Measurements from ENCODE around the gene TRABD2B.

TRABD2B gene

DNA sequence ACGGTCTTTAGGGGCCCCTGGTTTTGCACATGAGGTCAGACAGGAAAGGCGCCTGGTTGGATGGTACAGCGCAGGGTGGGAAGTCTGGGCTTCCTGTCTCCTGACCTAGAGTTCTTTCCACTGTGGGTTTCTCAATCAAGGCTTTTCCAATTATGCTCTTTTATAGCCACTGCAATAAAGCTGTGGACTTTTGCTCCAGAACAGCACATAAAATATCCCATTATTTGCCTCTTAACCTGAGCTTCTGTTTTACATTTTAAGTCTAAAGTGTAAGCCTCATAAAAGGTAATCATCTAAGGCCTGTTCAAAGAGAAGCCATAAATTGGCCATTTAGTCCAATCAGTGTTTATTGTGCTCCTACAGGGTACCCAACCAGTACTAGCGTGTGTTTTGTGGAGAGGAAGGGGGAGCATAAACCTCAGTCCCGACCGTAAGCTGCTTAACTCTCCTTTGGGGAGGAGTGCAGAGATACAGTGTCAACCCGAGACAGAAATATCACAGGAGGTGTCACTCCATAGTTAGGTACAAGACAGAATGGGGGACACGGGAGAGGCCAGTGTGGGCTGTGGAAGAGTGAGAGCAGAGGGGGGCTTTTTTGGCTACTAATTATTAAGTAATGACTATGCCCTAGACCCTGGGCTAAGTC, 270.0 kb downstream of the TRABD2B start:
- H3K4me3 ChIP-seq (replicated peaks; ENCODE audit: low read depth, low read length): no peak overlapping the region
- no peaks in the 10 kb centered on the region for H3K36me3 ChIP-seq (ENCODE audit: control insufficient read depth, insufficient read depth, low read length)
- H3K27me3 ChIP-seq (replicated peaks; ENCODE audit: control insufficient read depth, insufficient read depth, low read length): peaks cover 6% of the 10 kb centered on the region
- DNase-seq (ENCODE audit: extremely low read depth, insufficient read length): no peak
- TF ChIP-seq, protein P1, sequence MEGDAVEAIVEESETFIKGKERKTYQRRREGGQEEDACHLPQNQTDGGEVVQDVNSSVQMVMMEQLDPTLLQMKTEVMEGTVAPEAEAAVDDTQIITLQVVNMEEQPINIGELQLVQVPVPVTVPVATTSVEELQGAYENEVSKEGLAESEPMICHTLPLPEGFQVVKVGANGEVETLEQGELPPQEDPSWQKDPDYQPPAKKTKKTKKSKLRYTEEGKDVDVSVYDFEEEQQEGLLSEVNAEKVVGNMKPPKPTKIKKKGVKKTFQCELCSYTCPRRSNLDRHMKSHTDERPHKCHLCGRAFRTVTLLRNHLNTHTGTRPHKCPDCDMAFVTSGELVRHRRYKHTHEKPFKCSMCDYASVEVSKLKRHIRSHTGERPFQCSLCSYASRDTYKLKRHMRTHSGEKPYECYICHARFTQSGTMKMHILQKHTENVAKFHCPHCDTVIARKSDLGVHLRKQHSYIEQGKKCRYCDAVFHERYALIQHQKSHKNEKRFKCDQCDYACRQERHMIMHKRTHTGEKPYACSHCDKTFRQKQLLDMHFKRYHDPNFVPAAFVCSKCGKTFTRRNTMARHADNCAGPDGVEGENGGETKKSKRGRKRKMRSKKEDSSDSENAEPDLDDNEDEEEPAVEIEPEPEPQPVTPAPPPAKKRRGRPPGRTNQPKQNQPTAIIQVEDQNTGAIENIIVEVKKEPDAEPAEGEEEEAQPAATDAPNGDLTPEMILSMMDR (IDR thresholded peaks at IDR 0.05; ENCODE audit: insufficient read depth, low read length, poor library complexity, severe bottlenecking): no peak

DNA sequence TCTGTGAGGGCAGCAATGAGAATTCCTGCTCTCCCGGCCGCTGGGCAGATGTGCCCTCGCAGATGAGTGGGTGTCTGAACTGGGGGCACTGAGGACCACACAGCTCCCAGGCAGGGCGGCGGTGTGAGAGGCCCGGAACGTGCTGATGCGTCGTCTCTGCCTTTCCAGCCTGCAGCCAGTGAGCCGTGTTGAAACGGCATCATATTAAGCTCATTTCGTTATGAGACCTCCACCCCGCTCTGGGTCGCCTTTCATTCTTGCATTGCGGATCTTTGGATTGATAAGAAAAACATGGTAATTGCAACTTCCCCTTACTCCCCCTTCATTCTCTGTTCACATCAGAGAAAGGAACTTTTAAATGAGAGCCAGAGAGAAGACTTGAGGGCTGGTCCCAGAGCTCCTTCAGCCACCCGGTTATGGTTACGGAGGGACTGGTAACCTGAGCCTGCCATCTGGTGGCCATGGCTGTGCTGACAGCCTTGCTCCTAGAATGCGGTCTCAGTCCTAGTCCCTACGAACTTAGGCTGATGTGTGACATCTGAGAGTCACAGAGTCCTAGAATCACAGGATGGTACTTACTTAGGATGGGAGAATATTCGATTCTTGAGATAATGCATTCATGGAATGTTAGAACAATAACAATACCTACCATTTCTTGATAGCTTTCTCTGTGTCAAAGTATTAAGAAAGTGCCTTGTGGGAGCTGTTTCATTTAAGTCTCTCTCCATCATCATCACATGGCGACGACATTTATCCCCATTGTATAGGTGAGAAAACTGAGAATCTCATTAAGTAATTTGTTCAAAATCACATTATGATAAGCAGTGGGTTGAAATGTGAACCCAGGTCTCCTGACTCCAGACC, 271.0 kb downstream of the TRABD2B start:
- no peak overlapping the region for H3K4me3 ChIP-seq (replicated peaks; ENCODE audit: low read depth, low read length)
- TF ChIP-seq, protein P1 (IDR thresholded peaks at IDR 0.05; ENCODE audit: insufficient read depth, low read length, poor library complexity, severe bottlenecking): peak; percentile 95
- H3K27me3 ChIP-seq (replicated peaks; ENCODE audit: control insufficient read depth, insufficient read depth, low read length): peaks cover 8% of the 10 kb centered on the region
- DNase-seq (ENCODE audit: extremely low read depth, insufficient read length): peak; percentile 12
- H3K36me3 ChIP-seq (ENCODE audit: control insufficient read depth, insufficient read depth, low read length): no peaks in the 10 kb centered on the region

DNA sequence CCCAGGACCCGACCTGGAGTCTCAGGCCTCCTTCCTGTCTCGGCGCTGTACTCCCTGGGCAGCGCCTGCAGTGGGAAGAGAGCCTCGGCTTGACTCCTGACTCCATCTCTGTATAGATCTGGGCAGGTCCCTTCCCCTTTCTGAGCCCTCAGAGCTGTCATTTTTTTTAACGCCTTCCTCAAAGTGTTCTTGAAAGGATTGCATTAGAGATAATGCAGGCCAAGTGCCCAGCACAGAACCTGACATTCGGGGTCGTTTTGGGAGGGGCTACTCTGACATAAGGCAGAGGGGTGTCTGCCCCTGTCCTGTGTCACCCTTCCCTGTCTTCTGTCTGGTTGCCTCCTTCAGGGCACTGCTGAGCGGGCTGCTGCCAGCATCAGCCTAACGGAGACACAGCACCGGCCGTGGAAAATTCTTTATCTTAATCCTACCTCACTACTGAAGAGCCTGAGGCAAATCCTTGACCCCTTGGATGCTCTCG, 271.6 kb downstream of the TRABD2B start:
- no peak overlapping the region for H3K4me3 ChIP-seq (replicated peaks; ENCODE audit: low read depth, low read length)
- TF ChIP-seq, protein P1 (IDR thresholded peaks at IDR 0.05; ENCODE audit: insufficient read depth, low read length, poor library complexity, severe bottlenecking): no peak
- no peaks in the 10 kb centered on the region for H3K36me3 ChIP-seq (ENCODE audit: control insufficient read depth, insufficient read depth, low read length)
- peaks cover 8% of the 10 kb centered on the region for H3K27me3 ChIP-seq (replicated peaks; ENCODE audit: control insufficient read depth, insufficient read depth, low read length)
- DNase-seq (ENCODE audit: extremely low read depth, insufficient read length): no peak

DNA sequence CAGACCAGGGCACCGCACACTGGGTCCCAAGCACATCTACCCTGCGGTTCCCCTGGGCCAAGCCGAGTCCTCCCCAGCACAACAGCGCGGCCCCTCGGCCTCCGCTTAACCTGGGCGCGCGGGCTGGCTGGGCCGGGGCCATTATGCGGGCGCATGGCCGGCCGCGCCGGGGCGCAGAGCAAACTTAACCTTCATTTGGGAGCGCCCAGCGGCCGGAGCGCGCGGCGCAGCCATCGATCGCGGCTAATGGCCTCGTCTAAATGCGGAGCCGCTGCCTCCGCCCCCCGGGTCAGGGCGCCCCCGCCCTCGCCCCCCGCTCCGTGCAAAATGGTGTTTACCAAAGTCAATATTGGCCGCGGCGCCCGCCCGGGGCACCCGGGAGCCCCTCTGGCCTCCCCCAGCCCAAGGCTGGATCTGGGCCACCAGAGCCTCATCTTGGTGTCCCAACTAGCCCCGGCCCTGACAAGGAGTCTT, 272.1 kb downstream of the TRABD2B start:
- TF ChIP-seq, protein P1 (IDR thresholded peaks at IDR 0.05; ENCODE audit: insufficient read depth, low read length, poor library complexity, severe bottlenecking): no peak
- Histone ChIP-seq H3K27me3 (replicated peaks; ENCODE audit: control insufficient read depth, insufficient read depth, low read length) (peaks cover 8% of the 10 kb centered on the region), H3K4me3 (replicated peaks; ENCODE audit: low read depth, low read length) (no peak overlapping the region), H3K36me3 (ENCODE audit: control insufficient read depth, insufficient read depth, low read length) (no peaks in the 10 kb centered on the region)
- no peak for DNase-seq (ENCODE audit: extremely low read depth, insufficient read length)

DNA sequence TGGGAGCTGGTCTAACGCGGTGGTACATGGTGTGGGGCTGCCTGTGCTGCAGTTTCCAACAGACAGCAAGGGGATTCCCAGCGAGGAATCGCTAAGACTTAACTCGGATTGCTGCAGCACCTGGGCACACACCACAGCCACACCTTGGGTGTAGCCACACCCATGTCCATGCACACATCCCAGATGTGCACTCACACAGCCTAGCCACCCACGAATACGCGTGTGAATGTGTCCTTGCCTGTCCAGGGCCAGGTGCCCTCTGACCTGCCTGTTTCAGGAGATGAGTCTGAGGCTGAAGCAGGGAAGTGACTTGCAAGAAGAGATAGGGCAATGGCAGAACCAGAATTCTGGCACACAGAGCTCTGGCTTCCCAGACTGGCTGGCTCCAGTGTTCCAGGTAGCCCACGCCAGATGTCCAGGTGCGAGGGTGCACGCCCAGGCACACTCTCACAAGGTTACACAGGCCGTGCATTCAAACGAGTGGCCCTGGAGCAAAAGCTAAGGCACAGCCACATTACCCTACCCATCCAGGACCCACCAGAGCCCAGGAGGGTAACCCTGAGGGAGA, 272.7 kb downstream of the TRABD2B start:
- Histone ChIP-seq H3K27me3 (replicated peaks; ENCODE audit: control insufficient read depth, insufficient read depth, low read length) (peaks cover 8% of the 10 kb centered on the region), H3K4me3 (replicated peaks; ENCODE audit: low read depth, low read length) (no peak overlapping the region), H3K36me3 (ENCODE audit: control insufficient read depth, insufficient read depth, low read length) (no peaks in the 10 kb centered on the region)
- TF ChIP-seq, protein P1 (IDR thresholded peaks at IDR 0.05; ENCODE audit: insufficient read depth, low read length, poor library complexity, severe bottlenecking): no peak
- no peak for DNase-seq (ENCODE audit: extremely low read depth, insufficient read length)
